GM12878 (cell line): Measurements from ENCODE around the gene CCDC66. TPM values are rescaled to one million over a fixed set of nuclear protein-coding genes. Genes with fewer than 3 reads are reported as not detected.

Experiments
- ATAC-seq: fragments of 200-7000 bp; cut with Tn5 transposase; 3 replicates; pipeline ENCODE4 v1.9.1; 2020; ENCODE audit warnings: mild to moderate bottlenecking, moderate library complexity
- BruUV-seq: library from RNA; stranded (reverse); fragments of 400-500 nt; replicated peaks from 2 replicates; lab custom pipeline; 2021; lab: Mats Ljungman, UMichigan
- CTCF ChIA-PET: fragments of 300-600 bp; sonication (Branson Sonifier 250); formaldehyde crosslinking; extraction: SDS; loops from one replicate; lab custom pipeline; 2021; ENCODE audit warnings: inconsistent platforms; lab: Yijun Ruan, JAX
- POLR2A ChIA-PET: fragments of 350-600 bp; formaldehyde crosslinking; extraction: SDS; loops from one replicate; lab custom pipeline; 2021; ENCODE audit warnings: inconsistent platforms; lab: Charles Lee
- RAD21 ChIA-PET: fragments of 300-600 bp; sonication (Branson Sonifier 250); formaldehyde crosslinking; loops from one replicate; lab custom pipeline; 2023; ENCODE audit warnings: antibody characterized with exemption; ENCODE audit not compliant: unreplicated experiment; lab: Charles Lee
- SMC1A ChIA-PET: fragments of 300-600 bp; sonication (Branson Sonifier 250); formaldehyde crosslinking; loops from one replicate; lab custom pipeline; 2023; ENCODE audit not compliant: unreplicated experiment, uncharacterized antibody; lab: Charles Lee
- DNase-seq: peaks from one replicate; pipeline ENCODE4 v3.0.0-alpha.2; 2011; ENCODE audit warnings: low read depth, low spot score
- FAIRE-seq: peaks from 3 replicates; lab custom pipeline; 2011; peaks lifted over from hg19 to GRCh38; lab: Jason Lieb, UNC
- H2AFZ ChIP-seq: 2 replicates; pipeline ENCODE4 v1.6.0; 2011; ENCODE audit warnings: low read depth, low read length, control low read depth; ENCODE audit not compliant: control insufficient read depth
- H3K27ac ChIP-seq: 2 replicates; pipeline ENCODE4 v1.5.1; 2011; ENCODE audit warnings: control low read depth; ENCODE audit not compliant: control insufficient read depth, insufficient read depth
- H3K27me3 ChIP-seq, 2 experiments: replicated peaks in 1 of 2; 2 replicates each; pipeline versions ENCODE4 v1.6.0 to v1.6.1; 2011; ENCODE audit warnings: low read length in 1 of 2; ENCODE audit not compliant: control insufficient read depth in 2 of 2, insufficient read depth in 2 of 2
- H3K36me3 ChIP-seq, 2 experiments: 2 replicates each; pipeline ENCODE4 v1.5.1; 2011; ENCODE audit warnings: low read length in 1 of 2; ENCODE audit not compliant: control insufficient read depth in 2 of 2, insufficient read depth in 2 of 2
- H3K4me1 ChIP-seq: 2 replicates; pipeline ENCODE4 v1.6.1; 2011; ENCODE audit warnings: mild to moderate bottlenecking, low read length, moderate library complexity, mixed read lengths; ENCODE audit not compliant: control insufficient read depth, insufficient read depth
- H3K4me2 ChIP-seq: 2 replicates; pipeline ENCODE4 v1.6.0; 2011; ENCODE audit warnings: control low read depth; ENCODE audit not compliant: control insufficient read depth, insufficient read depth
- H3K4me3 ChIP-seq: fragments of 200-600 bp; sonication (generic); 2 replicates; pipeline ENCODE4 v1.5.1; 2016
- H3K79me2 ChIP-seq: 2 replicates; pipeline ENCODE4 v1.6.0; 2011; ENCODE audit warnings: low read length; ENCODE audit not compliant: control insufficient read depth, insufficient read depth
- H3K9ac ChIP-seq: 2 replicates; pipeline ENCODE4 v1.8.0; 2011; ENCODE audit warnings: low read length, control low read depth, mixed read lengths; ENCODE audit not compliant: control insufficient read depth, insufficient read depth
- H3K9me3 ChIP-seq: replicated peaks from 3 replicates; pipeline ENCODE4 v1.5.1; 2011; ENCODE audit warnings: mild to moderate bottlenecking, low read length; ENCODE audit not compliant: control insufficient read depth, insufficient read depth
- H4K20me1 ChIP-seq: 2 replicates; pipeline ENCODE4 v1.6.0; 2011; ENCODE audit not compliant: control insufficient read depth, insufficient read depth
- CREB1 ChIP-seq: IDR thresholded peaks from 2 replicates; pipeline ENCODE4 v1.6.1; 2012; ENCODE audit warnings: low read depth, mild to moderate bottlenecking, inconsistent platforms
- NFXL1 ChIP-seq: fragments of 450-650 bp; IDR thresholded peaks from 2 replicates; pipeline ENCODE4 v1.6.1; 2017; ENCODE audit warnings: antibody characterized with exemption, mild to moderate bottlenecking, borderline replicate concordance
- NFYB ChIP-seq: IDR thresholded peaks from 2 replicates; pipeline ENCODE4 v1.6.1; 2011; ENCODE audit warnings: low read depth, mild to moderate bottlenecking, low read length, improper control_type of control experiment, moderate library complexity; ENCODE audit not compliant: insufficient read depth
- NR2F1 ChIP-seq: fragments of 450-650 bp; conservative IDR thresholded peaks from 2 replicates; pipeline ENCODE4 v1.6.1; 2017; ENCODE audit warnings: mild to moderate bottlenecking
- WGBS: methylation state at CpG from one replicate; pipeline ENCODE4 v1.1.6; 2016; ENCODE audit warnings: low lambda C conversion rate; ENCODE audit not compliant: insufficient replicate concordance, insufficient coverage; ENCODE audit errors: missing lambda C conversion rate; 5-methylcytosine and 5-hydroxymethylcytosine counted together
- in situ Hi-C: fragments of 300-500 bp; cut with MboI; formaldehyde crosslinking; loops from 9 replicates; pipeline ENCODE4 v1.14.3; 2018; ENCODE audit warnings: mixed read lengths
- intact Hi-C: fragments of 100-400 bp; cut with micrococcal nuclease; formaldehyde crosslinking; loops from one replicate; pipeline ENCODE4 v1.14.2; 2022; ENCODE audit not compliant: unreplicated experiment
- polyA plus RNA-seq, 11 experiments: library from polyadenylated mRNA; depleted of rRNA in 4 of 11; unstranded in 6 of 11; stranded (reverse) in 5 of 11; fragments of >200 nt; fragmentation: Nextera tagmentation in 4 of 11; fragmentation: Illumina TruSeq in 1 of 11; extraction: Ambion mirVana in 4 of 11; extraction: Trizol in 1 of 11; gene quantifications; 1 replicate in 1 of 11; 2 replicates in 10 of 11; pipeline versions ENCODE4 v1.2.1 to v1.2.3, GENCODE V29; 2011 to 2016; ENCODE audit warnings: inconsistent platforms in 2 of 11, missing spikeins in 2 of 11, low read depth in 1 of 11
- total RNA-seq, 4 experiments: library from RNA; depleted of rRNA in 3 of 4; stranded (reverse); fragments of >200 nt in 3 of 4; fragmentation: Illumina TruSeq in 1 of 4; extraction: Trizol in 1 of 4; gene quantifications; 2 replicates each; pipeline versions ENCODE4 v1.2.1 to v1.2.3, GENCODE V29; 2013 to 2021
- TF ChIP-seq, protein P1 (sequence below): fragments of 450-650 bp; formaldehyde crosslinking; IDR thresholded peaks from 2 replicates; pipeline ENCODE4 v1.4.0; 2020; ENCODE audit warnings: mild to moderate bottlenecking, moderate library complexity
- TF ChIP-seq, protein P2 (sequence below): IDR thresholded peaks from 2 replicates; pipeline ENCODE4 v1.6.1; 2011; ENCODE audit warnings: borderline replicate concordance, low read depth, mild to moderate bottlenecking, moderate library complexity, low read length; ENCODE audit not compliant: insufficient read depth, poor library complexity, severe bottlenecking
- TF ChIP-seq, protein P3 (sequence below): IDR thresholded peaks from 2 replicates; pipeline ENCODE4 v1.6.1; 2011; ENCODE audit warnings: mild to moderate bottlenecking, low read depth, low read length, moderate library complexity; ENCODE audit not compliant: insufficient replicate concordance

The CCDC66 gene
- total and polyA plus RNA-seq, 10 of the 15 experiments (the other 5 are each of a cell fraction or from before 2014, with no cell fraction given), result 9.4 to 31.9 (median 18.1) TPM

DNA sequence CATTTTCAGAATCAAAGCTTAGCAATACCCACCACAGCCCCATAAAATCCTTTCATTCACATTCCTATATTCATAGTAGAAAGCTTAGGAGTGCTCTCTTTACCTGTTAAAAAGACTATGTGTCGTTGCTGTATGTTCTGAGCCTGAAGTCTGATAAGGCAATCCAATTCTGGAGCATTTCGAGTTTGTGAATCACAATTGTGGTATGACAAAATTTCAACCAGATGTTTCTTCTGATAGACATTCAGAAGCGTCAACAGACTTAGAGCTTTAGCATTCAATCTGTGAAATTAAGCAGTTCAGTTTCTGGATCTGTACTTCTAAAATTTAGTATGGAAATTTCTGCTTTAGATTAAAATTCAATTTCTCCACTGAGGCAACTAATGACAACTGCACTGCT lies 67.8 kb downstream of the CCDC66 start:
- Histone ChIP-seq H2AFZ (no peak overlapping the region), H4K20me1 (no peaks in the 10 kb centered on the region), H3K4me2 (no peak overlapping the region), H3K4me3 (no peak overlapping the region), H3K36me3 (peaks cover 2 to 20% of the 10 kb centered on the region in 2 experiments; a peak in 3 of 4 replicates), H3K27ac (no peak overlapping the region), H3K27me3 (no peaks in the 10 kb centered on the region), H3K9ac (no peak overlapping the region), H3K9me3 (no peaks in the 10 kb centered on the region), H3K4me1 (no peaks in the 10 kb centered on the region), H3K79me2 (no peaks in the 10 kb centered on the region)
- no TSS peak for BruUV-seq
- intact Hi-C loops (no loop called here), in situ Hi-C loops (no loop called here)
- DNase-seq, result no peak
- ChIA-PET POLR2A (interaction anchor here (0.6 kb wide), 1 partner anchor 49 kb away, joined by 3 read pairs; no protein-coding TSS in a partner anchor), CTCF (interaction anchor here (0.6 to 1.7 kb wide), 4 partner anchors 10 to 177 kb away, joined by 3 to 5 read pairs (median 3); partner anchors contain the start of gene ARHGEF3), SMC1A (interaction anchor here (1.3 to 1.5 kb wide), 2 partner anchors 14 to 16 kb away, joined by 5 to 6 read pairs; no protein-coding TSS in a partner anchor), RAD21 (no interaction called here)
- no peak for ATAC-seq
- no peak for FAIRE-seq
- WGBS, result 97% methylated on average over 3 of the region's 3 CpGs
- TF ChIP-seq CREB1, result no peak
- no peak for TF ChIP-seq NFXL1
- TF ChIP-seq, protein P1, sequence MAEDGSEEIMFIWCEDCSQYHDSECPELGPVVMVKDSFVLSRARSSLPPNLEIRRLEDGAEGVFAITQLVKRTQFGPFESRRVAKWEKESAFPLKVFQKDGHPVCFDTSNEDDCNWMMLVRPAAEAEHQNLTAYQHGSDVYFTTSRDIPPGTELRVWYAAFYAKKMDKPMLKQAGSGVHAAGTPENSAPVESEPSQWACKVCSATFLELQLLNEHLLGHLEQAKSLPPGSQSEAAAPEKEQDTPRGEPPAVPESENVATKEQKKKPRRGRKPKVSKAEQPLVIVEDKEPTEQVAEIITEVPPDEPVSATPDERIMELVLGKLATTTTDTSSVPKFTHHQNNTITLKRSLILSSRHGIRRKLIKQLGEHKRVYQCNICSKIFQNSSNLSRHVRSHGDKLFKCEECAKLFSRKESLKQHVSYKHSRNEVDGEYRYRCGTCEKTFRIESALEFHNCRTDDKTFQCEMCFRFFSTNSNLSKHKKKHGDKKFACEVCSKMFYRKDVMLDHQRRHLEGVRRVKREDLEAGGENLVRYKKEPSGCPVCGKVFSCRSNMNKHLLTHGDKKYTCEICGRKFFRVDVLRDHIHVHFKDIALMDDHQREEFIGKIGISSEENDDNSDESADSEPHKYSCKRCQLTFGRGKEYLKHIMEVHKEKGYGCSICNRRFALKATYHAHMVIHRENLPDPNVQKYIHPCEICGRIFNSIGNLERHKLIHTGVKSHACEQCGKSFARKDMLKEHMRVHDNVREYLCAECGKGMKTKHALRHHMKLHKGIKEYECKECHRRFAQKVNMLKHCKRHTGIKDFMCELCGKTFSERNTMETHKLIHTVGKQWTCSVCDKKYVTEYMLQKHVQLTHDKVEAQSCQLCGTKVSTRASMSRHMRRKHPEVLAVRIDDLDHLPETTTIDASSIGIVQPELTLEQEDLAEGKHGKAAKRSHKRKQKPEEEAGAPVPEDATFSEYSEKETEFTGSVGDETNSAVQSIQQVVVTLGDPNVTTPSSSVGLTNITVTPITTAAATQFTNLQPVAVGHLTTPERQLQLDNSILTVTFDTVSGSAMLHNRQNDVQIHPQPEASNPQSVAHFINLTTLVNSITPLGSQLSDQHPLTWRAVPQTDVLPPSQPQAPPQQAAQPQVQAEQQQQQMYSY (CRISPR knock-in tag), result no peak
- TF ChIP-seq, protein P2, sequence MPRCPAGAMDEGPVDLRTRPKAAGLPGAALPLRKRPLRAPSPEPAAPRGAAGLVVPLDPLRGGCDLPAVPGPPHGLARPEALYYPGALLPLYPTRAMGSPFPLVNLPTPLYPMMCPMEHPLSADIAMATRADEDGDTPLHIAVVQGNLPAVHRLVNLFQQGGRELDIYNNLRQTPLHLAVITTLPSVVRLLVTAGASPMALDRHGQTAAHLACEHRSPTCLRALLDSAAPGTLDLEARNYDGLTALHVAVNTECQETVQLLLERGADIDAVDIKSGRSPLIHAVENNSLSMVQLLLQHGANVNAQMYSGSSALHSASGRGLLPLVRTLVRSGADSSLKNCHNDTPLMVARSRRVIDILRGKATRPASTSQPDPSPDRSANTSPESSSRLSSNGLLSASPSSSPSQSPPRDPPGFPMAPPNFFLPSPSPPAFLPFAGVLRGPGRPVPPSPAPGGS, result no peak
- no peak for TF ChIP-seq NFYB
- TF ChIP-seq NR2F1, result no peak
- TF ChIP-seq, protein P3, sequence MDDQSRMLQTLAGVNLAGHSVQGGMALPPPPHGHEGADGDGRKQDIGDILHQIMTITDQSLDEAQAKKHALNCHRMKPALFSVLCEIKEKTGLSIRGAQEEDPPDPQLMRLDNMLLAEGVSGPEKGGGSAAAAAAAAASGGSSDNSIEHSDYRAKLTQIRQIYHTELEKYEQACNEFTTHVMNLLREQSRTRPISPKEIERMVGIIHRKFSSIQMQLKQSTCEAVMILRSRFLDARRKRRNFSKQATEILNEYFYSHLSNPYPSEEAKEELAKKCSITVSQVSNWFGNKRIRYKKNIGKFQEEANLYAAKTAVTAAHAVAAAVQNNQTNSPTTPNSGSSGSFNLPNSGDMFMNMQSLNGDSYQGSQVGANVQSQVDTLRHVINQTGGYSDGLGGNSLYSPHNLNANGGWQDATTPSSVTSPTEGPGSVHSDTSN, result no peak
